GM12878 (cell line): ENCODE results near the gene ACE. TPM values are rescaled to one million over a fixed set of nuclear protein-coding genes. Genes with fewer than 3 reads are reported as not detected.

Source experiments
- ATAC-seq: fragments of 200-7000 bp; cut with Tn5 transposase; 3 replicates; pipeline ENCODE4 v1.9.1; 2020; ENCODE audit warnings: mild to moderate bottlenecking, moderate library complexity
- BruUV-seq: library from RNA; stranded (reverse); fragments of 400-500 nt; replicated peaks from 2 replicates; lab custom pipeline; 2021; lab: Mats Ljungman, UMichigan
- CTCF ChIA-PET: fragments of 300-600 bp; sonication (Branson Sonifier 250); formaldehyde crosslinking; extraction: SDS; loops from one replicate; lab custom pipeline; 2021; ENCODE audit warnings: inconsistent platforms; lab: Yijun Ruan, JAX
- POLR2A ChIA-PET: fragments of 350-600 bp; formaldehyde crosslinking; extraction: SDS; loops from one replicate; lab custom pipeline; 2021; ENCODE audit warnings: inconsistent platforms; lab: Charles Lee
- RAD21 ChIA-PET: fragments of 300-600 bp; sonication (Branson Sonifier 250); formaldehyde crosslinking; loops from one replicate; lab custom pipeline; 2023; ENCODE audit warnings: antibody characterized with exemption; ENCODE audit not compliant: unreplicated experiment; lab: Charles Lee
- SMC1A ChIA-PET: fragments of 300-600 bp; sonication (Branson Sonifier 250); formaldehyde crosslinking; loops from one replicate; lab custom pipeline; 2023; ENCODE audit not compliant: unreplicated experiment, uncharacterized antibody; lab: Charles Lee
- DNase-seq: peaks from one replicate; pipeline ENCODE4 v3.0.0-alpha.2; 2011; ENCODE audit warnings: low read depth, low spot score
- FAIRE-seq: peaks from 3 replicates; lab custom pipeline; 2011; peaks lifted over from hg19 to GRCh38; lab: Jason Lieb, UNC
- H2AFZ ChIP-seq: 2 replicates; pipeline ENCODE4 v1.6.0; 2011; ENCODE audit warnings: low read depth, low read length, control low read depth; ENCODE audit not compliant: control insufficient read depth
- H3K27ac ChIP-seq: 2 replicates; pipeline ENCODE4 v1.5.1; 2011; ENCODE audit warnings: control low read depth; ENCODE audit not compliant: control insufficient read depth, insufficient read depth
- H3K27me3 ChIP-seq, 2 experiments: replicated peaks in 1 of 2; 2 replicates each; pipeline versions ENCODE4 v1.6.0 to v1.6.1; 2011; ENCODE audit warnings: low read length in 1 of 2; ENCODE audit not compliant: control insufficient read depth in 2 of 2, insufficient read depth in 2 of 2
- H3K36me3 ChIP-seq, 2 experiments: 2 replicates each; pipeline ENCODE4 v1.5.1; 2011; ENCODE audit warnings: low read length in 1 of 2; ENCODE audit not compliant: control insufficient read depth in 2 of 2, insufficient read depth in 2 of 2
- H3K4me1 ChIP-seq: 2 replicates; pipeline ENCODE4 v1.6.1; 2011; ENCODE audit warnings: mild to moderate bottlenecking, low read length, moderate library complexity, mixed read lengths; ENCODE audit not compliant: control insufficient read depth, insufficient read depth
- H3K4me2 ChIP-seq: 2 replicates; pipeline ENCODE4 v1.6.0; 2011; ENCODE audit warnings: control low read depth; ENCODE audit not compliant: control insufficient read depth, insufficient read depth
- H3K4me3 ChIP-seq: fragments of 200-600 bp; sonication (generic); 2 replicates; pipeline ENCODE4 v1.5.1; 2016
- H3K79me2 ChIP-seq: 2 replicates; pipeline ENCODE4 v1.6.0; 2011; ENCODE audit warnings: low read length; ENCODE audit not compliant: control insufficient read depth, insufficient read depth
- H3K9ac ChIP-seq: 2 replicates; pipeline ENCODE4 v1.8.0; 2011; ENCODE audit warnings: low read length, control low read depth, mixed read lengths; ENCODE audit not compliant: control insufficient read depth, insufficient read depth
- H3K9me3 ChIP-seq: replicated peaks from 3 replicates; pipeline ENCODE4 v1.5.1; 2011; ENCODE audit warnings: mild to moderate bottlenecking, low read length; ENCODE audit not compliant: control insufficient read depth, insufficient read depth
- H4K20me1 ChIP-seq: 2 replicates; pipeline ENCODE4 v1.6.0; 2011; ENCODE audit not compliant: control insufficient read depth, insufficient read depth
- ESRRA ChIP-seq: IDR thresholded peaks from 2 replicates; pipeline ENCODE4 v1.6.1; 2012; ENCODE audit warnings: mild to moderate bottlenecking, low read length, improper control_type of control experiment
- GATAD2B ChIP-seq: fragments of 450-650 bp; conservative IDR thresholded peaks from 2 replicates; pipeline ENCODE4 v1.6.1; 2017; ENCODE audit warnings: low read depth, mild to moderate bottlenecking, moderate library complexity
- NFIC ChIP-seq: IDR thresholded peaks from 2 replicates; pipeline ENCODE4 v1.6.1; 2012; ENCODE audit warnings: low read depth, mild to moderate bottlenecking, inconsistent platforms, low read length, moderate library complexity
- STAT3 ChIP-seq: IDR thresholded peaks from 2 replicates; pipeline ENCODE4 v1.6.1; 2011; ENCODE audit warnings: low read depth, low read length, improper control_type of control experiment
- ZNF622 ChIP-seq: fragments of 450-650 bp; IDR thresholded peaks from 2 replicates; pipeline ENCODE4 v1.6.1; 2017; ENCODE audit warnings: mild to moderate bottlenecking, inconsistent platforms
- WGBS: methylation state at CpG from one replicate; pipeline ENCODE4 v1.1.6; 2016; ENCODE audit warnings: low lambda C conversion rate; ENCODE audit not compliant: insufficient replicate concordance, insufficient coverage; ENCODE audit errors: missing lambda C conversion rate; 5-methylcytosine and 5-hydroxymethylcytosine counted together
- in situ Hi-C: fragments of 300-500 bp; cut with MboI; formaldehyde crosslinking; loops from 9 replicates; pipeline ENCODE4 v1.14.3; 2018; ENCODE audit warnings: mixed read lengths
- intact Hi-C: fragments of 100-400 bp; cut with micrococcal nuclease; formaldehyde crosslinking; loops from one replicate; pipeline ENCODE4 v1.14.2; 2022; ENCODE audit not compliant: unreplicated experiment
- polyA plus RNA-seq, 11 experiments: library from polyadenylated mRNA; depleted of rRNA in 4 of 11; unstranded in 6 of 11; stranded (reverse) in 5 of 11; fragments of >200 nt; fragmentation: Nextera tagmentation in 4 of 11; fragmentation: Illumina TruSeq in 1 of 11; extraction: Ambion mirVana in 4 of 11; extraction: Trizol in 1 of 11; gene quantifications; 1 replicate in 1 of 11; 2 replicates in 10 of 11; pipeline versions ENCODE4 v1.2.1 to v1.2.3, GENCODE V29; 2011 to 2016; ENCODE audit warnings: inconsistent platforms in 2 of 11, missing spikeins in 2 of 11, low read depth in 1 of 11
- total RNA-seq, 4 experiments: library from RNA; depleted of rRNA in 3 of 4; stranded (reverse); fragments of >200 nt in 3 of 4; fragmentation: Illumina TruSeq in 1 of 4; extraction: Trizol in 1 of 4; gene quantifications; 2 replicates each; pipeline versions ENCODE4 v1.2.1 to v1.2.3, GENCODE V29; 2013 to 2021
- TF ChIP-seq, protein P1 (sequence below): fragments of 450-650 bp; IDR thresholded peaks from 2 replicates; pipeline ENCODE4 v1.6.1; 2017; ENCODE audit warnings: mild to moderate bottlenecking, moderate library complexity
- TF ChIP-seq, protein P2 (sequence below): fragments of 450-650 bp; IDR thresholded peaks from 2 replicates; pipeline ENCODE4 v1.6.1; 2017; ENCODE audit warnings: borderline replicate concordance

The ACE gene
- total and polyA plus RNA-seq, 10 of the 15 experiments (the other 5 are each of a cell fraction or from before 2014, with no cell fraction given) = 0.46 TPM; not detected in 9

DNA sequence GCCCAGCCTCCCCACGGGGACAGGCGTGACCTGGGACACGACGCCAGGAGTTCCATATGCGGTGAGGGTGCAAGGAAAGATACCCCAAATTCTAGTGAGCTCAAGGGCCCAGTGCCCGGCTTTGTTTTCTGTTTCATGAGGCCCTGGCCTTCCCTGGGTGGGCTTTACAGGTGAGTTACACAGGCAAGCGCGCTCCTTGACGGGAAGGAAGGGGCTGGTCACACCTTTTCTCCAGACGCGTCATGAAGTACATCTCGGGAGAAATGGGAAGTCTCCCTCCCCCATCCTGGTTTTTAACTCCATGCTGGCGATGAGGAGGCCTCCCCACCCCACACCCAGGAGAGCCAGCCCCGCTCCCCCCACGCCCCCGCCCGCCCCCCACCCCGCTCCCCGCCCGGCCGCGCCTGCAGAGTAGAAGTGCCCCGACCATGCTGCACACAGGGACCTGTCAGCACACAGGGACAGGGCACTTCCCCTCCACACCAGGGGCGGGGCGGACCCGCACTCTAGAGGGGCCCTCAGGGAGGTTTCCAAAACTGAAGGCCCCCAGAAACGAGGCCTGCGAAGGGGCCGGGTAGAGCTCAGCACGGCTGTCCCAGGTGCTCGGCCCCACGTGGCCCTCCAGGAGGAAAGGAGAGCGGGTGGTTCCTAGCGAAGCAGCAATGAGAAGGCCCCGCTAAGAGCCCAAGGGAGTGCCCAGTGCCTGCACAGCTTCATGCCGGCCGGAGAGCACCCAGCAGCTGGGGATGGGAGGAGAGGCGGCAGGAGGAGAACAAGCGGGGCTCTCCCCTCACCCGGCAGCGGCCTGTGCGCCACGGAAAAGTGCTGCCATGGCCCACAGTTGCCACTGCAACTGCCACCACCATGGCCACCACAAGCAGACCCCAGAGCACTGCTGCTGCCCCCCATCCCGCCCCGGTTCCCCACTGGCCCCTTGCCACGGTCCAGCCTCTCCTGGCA lies 38.5 kb upstream of the ACE start:
- H3K4me3 ChIP-seq = no peak overlapping the region
- ChIA-PET RAD21 (interaction anchor here (1.0 kb wide), 1 partner anchor 262 kb away, joined by 5 read pairs; the partner anchor contains the start of gene LIMD2), POLR2A (no interaction called here), SMC1A (no interaction called here), CTCF (interaction anchor here (1.1 to 1.9 kb wide), 4 partner anchors 31 to 173 kb away, joined by 3 to 8 read pairs (median 5); no protein-coding TSS in a partner anchor)
- no peaks in the 10 kb centered on the region for H3K9me3 ChIP-seq
- DNase-seq = no peak
- no peaks in the 10 kb centered on the region for H3K27me3 ChIP-seq
- 82% methylated on average over 34 of the region's 46 CpGs for WGBS
- no peak overlapping the region for H3K9ac ChIP-seq
- no TSS peak for BruUV-seq
- intact Hi-C loops = no loop called here
- TF ChIP-seq NFIC (no peak), STAT3 (no peak), GATAD2B (no peak), ZNF622 (no peak), ESRRA (no peak)
- TF ChIP-seq, protein P1, sequence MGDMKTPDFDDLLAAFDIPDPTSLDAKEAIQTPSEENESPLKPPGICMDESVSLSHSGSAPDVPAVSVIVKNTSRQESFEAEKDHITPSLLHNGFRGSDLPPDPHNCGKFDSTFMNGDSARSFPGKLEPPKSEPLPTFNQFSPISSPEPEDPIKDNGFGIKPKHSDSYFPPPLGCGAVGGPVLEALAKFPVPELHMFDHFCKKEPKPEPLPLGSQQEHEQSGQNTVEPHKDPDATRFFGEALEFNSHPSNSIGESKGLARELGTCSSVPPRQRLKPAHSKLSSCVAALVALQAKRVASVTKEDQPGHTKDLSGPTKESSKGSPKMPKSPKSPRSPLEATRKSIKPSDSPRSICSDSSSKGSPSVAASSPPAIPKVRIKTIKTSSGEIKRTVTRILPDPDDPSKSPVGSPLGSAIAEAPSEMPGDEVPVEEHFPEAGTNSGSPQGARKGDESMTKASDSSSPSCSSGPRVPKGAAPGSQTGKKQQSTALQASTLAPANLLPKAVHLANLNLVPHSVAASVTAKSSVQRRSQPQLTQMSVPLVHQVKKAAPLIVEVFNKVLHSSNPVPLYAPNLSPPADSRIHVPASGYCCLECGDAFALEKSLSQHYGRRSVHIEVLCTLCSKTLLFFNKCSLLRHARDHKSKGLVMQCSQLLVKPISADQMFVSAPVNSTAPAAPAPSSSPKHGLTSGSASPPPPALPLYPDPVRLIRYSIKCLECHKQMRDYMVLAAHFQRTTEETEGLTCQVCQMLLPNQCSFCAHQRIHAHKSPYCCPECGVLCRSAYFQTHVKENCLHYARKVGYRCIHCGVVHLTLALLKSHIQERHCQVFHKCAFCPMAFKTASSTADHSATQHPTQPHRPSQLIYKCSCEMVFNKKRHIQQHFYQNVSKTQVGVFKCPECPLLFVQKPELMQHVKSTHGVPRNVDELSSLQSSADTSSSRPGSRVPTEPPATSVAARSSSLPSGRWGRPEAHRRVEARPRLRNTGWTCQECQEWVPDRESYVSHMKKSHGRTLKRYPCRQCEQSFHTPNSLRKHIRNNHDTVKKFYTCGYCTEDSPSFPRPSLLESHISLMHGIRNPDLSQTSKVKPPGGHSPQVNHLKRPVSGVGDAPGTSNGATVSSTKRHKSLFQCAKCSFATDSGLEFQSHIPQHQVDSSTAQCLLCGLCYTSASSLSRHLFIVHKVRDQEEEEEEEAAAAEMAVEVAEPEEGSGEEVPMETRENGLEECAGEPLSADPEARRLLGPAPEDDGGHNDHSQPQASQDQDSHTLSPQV = no peak
- TF ChIP-seq, protein P2, sequence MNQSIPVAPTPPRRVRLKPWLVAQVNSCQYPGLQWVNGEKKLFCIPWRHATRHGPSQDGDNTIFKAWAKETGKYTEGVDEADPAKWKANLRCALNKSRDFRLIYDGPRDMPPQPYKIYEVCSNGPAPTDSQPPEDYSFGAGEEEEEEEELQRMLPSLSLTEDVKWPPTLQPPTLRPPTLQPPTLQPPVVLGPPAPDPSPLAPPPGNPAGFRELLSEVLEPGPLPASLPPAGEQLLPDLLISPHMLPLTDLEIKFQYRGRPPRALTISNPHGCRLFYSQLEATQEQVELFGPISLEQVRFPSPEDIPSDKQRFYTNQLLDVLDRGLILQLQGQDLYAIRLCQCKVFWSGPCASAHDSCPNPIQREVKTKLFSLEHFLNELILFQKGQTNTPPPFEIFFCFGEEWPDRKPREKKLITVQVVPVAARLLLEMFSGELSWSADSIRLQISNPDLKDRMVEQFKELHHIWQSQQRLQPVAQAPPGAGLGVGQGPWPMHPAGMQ = no peak
- no peak overlapping the region for H3K27ac ChIP-seq
- no peak overlapping the region for H2AFZ ChIP-seq
- H3K4me2 ChIP-seq = no peak overlapping the region
- FAIRE-seq = no peak
- in situ Hi-C loops = loop anchor here (25.0 kb wide), 1 partner anchor 399 kb away; the partner anchor contains the start of genes FTSJ3, PSMC5 and SMARCD2
- no peaks in the 10 kb centered on the region for H4K20me1 ChIP-seq
- H3K36me3 ChIP-seq = no peaks in the 10 kb centered on the region
- no peaks in the 10 kb centered on the region for H3K79me2 ChIP-seq
- no peak for ATAC-seq
- H3K4me1 ChIP-seq = no peaks in the 10 kb centered on the region; the same call in 1 of the 2 replicates
